CD8-positive, alpha-beta memory T cell (primary cell): Measurements from ENCODE around the gene CLCN7. TPM values are rescaled to one million over a fixed set of nuclear protein-coding genes. Genes with fewer than 3 reads are reported as not detected.

Experiments used
- CTCF ChIA-PET: fragments of 350-600 bp; sonication (Branson Sonifier 250); formaldehyde crosslinking; loops from one replicate; lab custom pipeline; 2021; ENCODE audit warnings: antibody characterized with exemption; lab: Charles Lee
- POLR2A ChIA-PET: fragments of 350-600 bp; sonication (Branson Sonifier 250); formaldehyde crosslinking; loops from one replicate; lab custom pipeline; 2021; ENCODE audit warnings: antibody characterized with exemption; lab: Charles Lee
- DNase-seq, 5 donors: peaks; one replicate each; pipeline versions ENCODE4 v3.0.0 to v3.0.0-alpha.2; 2020 to 2022; ENCODE audit warnings: mixed read lengths in 1 of 5
- H3K27ac ChIP-seq: one replicate; pipeline ENCODE4 v1.7.0; 2013; ENCODE audit warnings: low read depth, mild to moderate bottlenecking, low read length, moderate library complexity
- H3K27me3 ChIP-seq: 2 replicates; pipeline ENCODE4 v1.7.0; 2013; ENCODE audit warnings: low read length, mild to moderate bottlenecking; ENCODE audit not compliant: insufficient read depth, poor library complexity, severe bottlenecking
- H3K36me3 ChIP-seq: 2 replicates; pipeline ENCODE4 v1.7.0; 2013; ENCODE audit warnings: mild to moderate bottlenecking, low read length, moderate library complexity; ENCODE audit not compliant: insufficient read depth
- H3K4me1 ChIP-seq: 2 replicates; pipeline ENCODE4 v1.7.0; 2013; ENCODE audit warnings: mild to moderate bottlenecking, low read length, moderate library complexity; ENCODE audit not compliant: insufficient read depth
- H3K4me3 ChIP-seq: 2 replicates; pipeline ENCODE4 v1.7.0; 2013; ENCODE audit warnings: mild to moderate bottlenecking, low read length
- H3K9me3 ChIP-seq: 2 replicates; pipeline ENCODE4 v1.7.0; 2013; ENCODE audit warnings: mild to moderate bottlenecking, low read length
- H3K27ac Mint-ChIP-seq, 8 donors: one replicate each; pipeline ENCODE4 v1.8.0; 2020 to 2021; ENCODE audit warnings: mixed read lengths in 8 of 8, mild to moderate bottlenecking in 6 of 8, inconsistent platforms in 3 of 8, moderate library complexity in 3 of 8
- H3K27me3 Mint-ChIP-seq, 2 donors: one replicate each; pipeline ENCODE4 v1.8.0; 2020 to 2021; ENCODE audit warnings: mixed read lengths in 2 of 2, mild to moderate bottlenecking in 1 of 2, moderate library complexity in 1 of 2
- H3K36me3 Mint-ChIP-seq, 3 donors: one replicate each; pipeline ENCODE4 v1.8.0; 2020 to 2021; ENCODE audit warnings: mixed read lengths in 3 of 3, inconsistent platforms in 1 of 3, mild to moderate bottlenecking in 1 of 3
- H3K4me1 Mint-ChIP-seq, 3 donors: one replicate each; pipeline ENCODE4 v1.8.0; 2020 to 2021; ENCODE audit warnings: mixed read lengths in 3 of 3, inconsistent platforms in 1 of 3, mild to moderate bottlenecking in 1 of 3
- H3K4me3 Mint-ChIP-seq, 7 donors: one replicate each; pipeline ENCODE4 v1.8.0; 2020 to 2021; ENCODE audit warnings: mixed read lengths in 7 of 7, mild to moderate bottlenecking in 6 of 7, moderate library complexity in 4 of 7, inconsistent platforms in 2 of 7
- H3K9me3 Mint-ChIP-seq, 5 donors: one replicate each; pipeline ENCODE4 v1.8.0; 2020 to 2022; ENCODE audit warnings: mixed read lengths in 5 of 5, mild to moderate bottlenecking in 3 of 5, moderate library complexity in 2 of 5, inconsistent platforms in 1 of 5
- polyA plus RNA-seq: library from polyadenylated mRNA; unstranded; fragments of 300-500 nt; fragmentation: Illumina TruSeq; gene quantifications from one replicate; pipeline ENCODE4 v1.2.3, GENCODE V29; 2021
- total RNA-seq, 2 experiments: library from RNA; stranded (reverse); gene quantifications; one replicate each; pipeline ENCODE4 v1.2.3, GENCODE V29; 2021

The CLCN7 gene
- total and polyA plus RNA-seq, 3 experiments from 2014 or later = 29.3 to 59.1 (median 52.8) TPM

DNA sequence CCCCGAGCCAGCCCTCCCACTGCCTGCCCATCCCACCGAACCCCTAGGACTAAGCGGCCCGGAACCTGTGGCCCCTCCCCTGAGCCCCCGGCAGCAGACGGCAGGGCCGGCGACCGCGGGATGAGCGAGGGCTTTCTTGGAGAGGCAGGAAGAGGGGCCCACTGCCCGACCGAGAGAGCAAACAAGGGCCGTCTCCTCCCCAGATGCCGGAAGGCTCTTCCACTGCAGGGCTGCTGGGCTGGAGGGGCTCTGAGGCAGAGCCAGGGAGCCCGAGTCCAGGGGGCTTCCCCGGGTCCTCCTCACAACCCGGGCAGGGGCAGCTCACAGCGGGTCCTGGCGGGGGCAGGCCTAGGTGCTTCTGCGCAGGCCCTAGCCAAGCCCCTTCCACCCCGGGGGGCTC, 41.1 kb downstream of the CLCN7 start:
- Mint-ChIP-seq H3K9me3 (no peaks in the 10 kb centered on the region), H3K4me3 (no peak overlapping the region), H3K27ac (no peak overlapping the region), H3K36me3 (no peaks in the 10 kb centered on the region), H3K27me3 (no peaks in the 10 kb centered on the region), H3K4me1 (peaks cover 0 to 5% (median 0%) of the 10 kb centered on the region in 3 donors)
- no peaks in the 10 kb centered on the region for H3K9me3 ChIP-seq
- no peak for DNase-seq
- H3K4me3 ChIP-seq = no peak overlapping the region
- H3K27me3 ChIP-seq = no peaks in the 10 kb centered on the region
- H3K4me1 ChIP-seq = no peaks in the 10 kb centered on the region
- H3K36me3 ChIP-seq = no peaks in the 10 kb centered on the region
- CTCF ChIA-PET = no interaction called here
- H3K27ac ChIP-seq = no peak overlapping the region
- POLR2A ChIA-PET = no interaction called here

DNA sequence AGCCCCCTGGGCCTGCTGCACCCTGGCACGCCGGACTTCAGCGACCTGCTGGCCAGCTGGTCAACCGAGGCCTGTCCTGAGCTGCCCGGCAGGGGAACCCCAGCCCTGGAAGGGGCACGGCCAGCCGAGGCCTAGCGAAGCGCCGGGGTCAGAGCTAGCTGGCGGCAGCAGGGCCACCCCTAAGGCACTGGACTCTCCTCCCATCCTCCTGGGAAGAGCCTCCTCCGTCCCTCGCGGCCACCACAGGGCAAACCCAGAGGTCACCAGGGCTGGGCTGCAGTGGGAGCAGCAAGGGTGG, 41.6 kb downstream of the CLCN7 start:
- Histone ChIP-seq H3K36me3 (no peaks in the 10 kb centered on the region), H3K4me1 (no peaks in the 10 kb centered on the region), H3K27ac (no peak overlapping the region), H3K9me3 (no peaks in the 10 kb centered on the region), H3K27me3 (no peaks in the 10 kb centered on the region), H3K4me3 (no peak overlapping the region)
- POLR2A ChIA-PET = no interaction called here
- Mint-ChIP-seq H3K4me3 (no peak overlapping the region), H3K9me3 (no peaks in the 10 kb centered on the region), H3K4me1 (peaks cover 0 to 5% (median 0%) of the 10 kb centered on the region in 3 donors), H3K27ac (no peak overlapping the region), H3K36me3 (no peaks in the 10 kb centered on the region), H3K27me3 (no peaks in the 10 kb centered on the region)
- DNase-seq = no peak
- CTCF ChIA-PET = no interaction called here

GRCh38 chr16:1432388-1433262, 42.2 kb downstream of the CLCN7 start:
- Histone ChIP-seq H3K27me3 (no peaks in the 10 kb centered on the region), H3K4me1 (no peaks in the 10 kb centered on the region), H3K4me3 (no peak overlapping the region), H3K36me3 (no peaks in the 10 kb centered on the region), H3K9me3 (no peaks in the 10 kb centered on the region), H3K27ac (no peak overlapping the region)
- H3K4me3 Mint-ChIP-seq = peak overlapping the region in 5 of 7 donors; percentile 11 to 66 (median 27)
- CTCF ChIA-PET = interaction anchor here (0.8 kb wide), 1 partner anchor 11 kb away, joined by 3 read pairs; the partner anchor contains the start of gene UQCC4
- H3K27ac Mint-ChIP-seq = peak overlapping the region in 1 of 8 donors; percentile 53
- H3K27me3 Mint-ChIP-seq = no peaks in the 10 kb centered on the region
- POLR2A ChIA-PET = interaction anchor here (1.0 kb wide), 2 partner anchors 12 to 273 kb away, joined by 4 to 6 read pairs; partner anchors contain the start of genes MAPK8IP3 and UQCC4
- no peaks in the 10 kb centered on the region for H3K9me3 Mint-ChIP-seq
- DNase-seq = peak in 1 of 5 donors; percentile 13
- no peaks in the 10 kb centered on the region for H3K36me3 Mint-ChIP-seq
- peaks cover 0 to 5% (median 0%) of the 10 kb centered on the region in 3 donors for H3K4me1 Mint-ChIP-seq

DNA sequence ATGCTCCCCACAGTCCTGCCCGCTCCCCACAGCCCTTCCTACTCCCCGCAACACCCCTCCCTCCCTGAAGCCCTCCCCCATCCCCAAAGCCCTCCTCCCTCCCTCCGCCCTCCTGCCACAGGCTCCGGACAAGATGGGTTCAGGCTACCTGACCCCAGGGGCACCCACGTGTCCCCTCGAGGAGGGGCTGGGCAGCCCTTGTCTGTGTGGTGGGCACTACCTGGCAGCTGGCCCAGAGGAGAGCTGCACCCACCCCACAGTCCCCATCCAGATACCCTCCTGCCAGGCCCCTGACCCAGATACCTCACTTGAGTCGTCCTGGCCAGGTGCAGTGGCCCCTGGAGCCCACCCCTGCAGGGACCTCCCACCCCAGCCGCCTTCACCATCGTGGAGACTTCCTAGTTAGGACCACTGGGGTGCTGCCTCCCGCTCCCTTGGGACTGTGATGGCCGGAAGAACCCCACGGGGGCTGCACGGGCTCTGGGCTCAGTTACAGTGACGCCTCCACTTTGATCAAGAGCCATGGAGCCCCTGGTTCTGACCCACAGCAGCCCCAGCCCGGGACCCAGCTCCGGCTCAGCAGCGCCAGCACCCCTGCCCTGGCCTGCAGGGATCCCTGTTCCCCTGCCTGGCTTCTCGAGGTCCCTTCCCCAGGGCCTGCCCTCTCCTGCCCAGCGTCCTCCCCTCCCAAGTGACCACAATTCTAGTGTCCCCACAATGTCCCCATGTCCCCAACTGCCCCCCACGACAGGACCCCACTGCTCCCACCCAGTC, 43.1 kb downstream of the CLCN7 start:
- H3K4me1 Mint-ChIP-seq = peaks cover 0 to 5% (median 0%) of the 10 kb centered on the region in 3 donors
- no peaks in the 10 kb centered on the region for H3K9me3 Mint-ChIP-seq
- H3K4me1 ChIP-seq = no peaks in the 10 kb centered on the region
- no peaks in the 10 kb centered on the region for H3K27me3 Mint-ChIP-seq
- no peak overlapping the region for H3K27ac ChIP-seq
- CTCF ChIA-PET = no interaction called here
- DNase-seq = no peak
- H3K4me3 Mint-ChIP-seq = peak overlapping the region in 4 of 7 donors; percentile 41 to 80 (median 55)
- POLR2A ChIA-PET = interaction anchor here (1.0 kb wide), 2 partner anchors 11 to 274 kb away, joined by 4 to 6 read pairs; partner anchors contain the start of genes MAPK8IP3 and UQCC4
- no peaks in the 10 kb centered on the region for H3K9me3 ChIP-seq
- H3K36me3 Mint-ChIP-seq = no peaks in the 10 kb centered on the region
- H3K27ac Mint-ChIP-seq = peak overlapping the region in 3 of 8 donors; percentile 38 to 53 (median 47)
- no peak overlapping the region for H3K4me3 ChIP-seq
- no peaks in the 10 kb centered on the region for H3K27me3 ChIP-seq
- no peaks in the 10 kb centered on the region for H3K36me3 ChIP-seq

- no peak within 1 kb of the TSS for H3K27ac ChIP-seq
- no peaks in the 10 kb centered on the region for H3K27me3 ChIP-seq
- no peaks in the 10 kb centered on the region for H3K36me3 ChIP-seq
- DNase-seq = no peak
- no peak within 1 kb of the TSS for H3K4me3 ChIP-seq
- no peaks in the 10 kb centered on the region for H3K27me3 Mint-ChIP-seq
- ChIA-PET POLR2A (no interaction called here), CTCF (no interaction called here)
- no peaks in the 10 kb centered on the region for H3K36me3 Mint-ChIP-seq
- H3K4me1 ChIP-seq = no peaks in the 10 kb centered on the region
- peak within 1 kb of the TSS in 2 of 8 donors; percentile 47 to 76 for H3K27ac Mint-ChIP-seq
- peaks cover 0 to 5% (median 0%) of the 10 kb centered on the region in 3 donors for H3K4me1 Mint-ChIP-seq
- H3K9me3 Mint-ChIP-seq = no peaks in the 10 kb centered on the region
- no peaks in the 10 kb centered on the region for H3K9me3 ChIP-seq
- peak within 1 kb of the TSS in 4 of 7 donors; percentile 41 to 80 (median 55) for H3K4me3 Mint-ChIP-seq
Measured at GRCh38 chr16:1430759-1431496, 43.9 kb downstream of the CLCN7 start, which contains the start of gene PERCC1. TSS of gene PERCC1 (plus strand) at chr16:1431078. CDS start at chr16:1432594, 1,516 bp downstream.

DNA sequence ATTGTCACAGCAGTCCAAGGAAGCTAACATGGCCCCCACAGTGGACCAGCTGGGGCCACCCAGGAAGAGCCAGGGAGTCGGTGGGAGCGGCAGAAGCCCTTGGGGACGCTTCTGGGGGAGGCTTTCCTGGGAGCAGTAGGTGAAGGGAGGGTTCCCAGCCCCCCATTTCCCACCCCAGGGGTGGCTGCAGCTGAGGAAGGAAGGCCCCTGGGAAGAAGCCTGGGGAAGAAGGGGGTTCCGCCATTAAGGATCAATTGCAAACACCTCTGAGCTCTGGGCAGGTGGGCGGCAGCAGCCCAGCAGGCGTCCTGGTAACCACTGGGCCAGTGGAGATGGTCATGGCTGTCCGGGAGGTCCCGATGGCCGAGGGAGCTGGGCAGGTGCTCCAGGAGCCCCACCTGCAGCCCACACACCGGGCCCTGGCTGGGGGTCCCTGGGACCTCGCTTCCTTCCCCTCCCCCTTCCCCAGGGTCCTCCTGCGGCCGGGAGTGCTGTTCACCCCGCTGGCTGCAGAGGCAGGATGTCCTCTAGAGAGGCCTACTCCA, 44.5 kb downstream of the CLCN7 start:
- Mint-ChIP-seq H3K36me3 (no peaks in the 10 kb centered on the region), H3K4me1 (peaks cover 0 to 5% (median 0%) of the 10 kb centered on the region in 3 donors), H3K27me3 (no peaks in the 10 kb centered on the region), H3K27ac (peak overlapping the region in 1 of 8 donors; percentile 76), H3K4me3 (no peak overlapping the region), H3K9me3 (no peaks in the 10 kb centered on the region)
- Histone ChIP-seq H3K4me1 (no peaks in the 10 kb centered on the region), H3K9me3 (no peaks in the 10 kb centered on the region), H3K36me3 (no peaks in the 10 kb centered on the region), H3K4me3 (no peak overlapping the region), H3K27ac (no peak overlapping the region), H3K27me3 (no peaks in the 10 kb centered on the region)
- no peak for DNase-seq
- ChIA-PET CTCF (no interaction called here), POLR2A (no interaction called here)

GRCh38 chr16:1429631-1430030, 45.2 kb downstream of the CLCN7 start:
- H3K9me3 Mint-ChIP-seq = no peaks in the 10 kb centered on the region
- no peak overlapping the region for H3K27ac Mint-ChIP-seq
- Histone ChIP-seq H3K9me3 (no peaks in the 10 kb centered on the region), H3K4me1 (no peaks in the 10 kb centered on the region), H3K27ac (no peak overlapping the region), H3K36me3 (no peaks in the 10 kb centered on the region), H3K4me3 (no peak overlapping the region), H3K27me3 (no peaks in the 10 kb centered on the region)
- peak overlapping the region in 1 of 7 donors; percentile 66 for H3K4me3 Mint-ChIP-seq
- POLR2A ChIA-PET = interaction anchor here (0.6 kb wide), 2 partner anchors 151 to 790 kb away, joined by 3 to 9 read pairs; no protein-coding TSS in a partner anchor
- H3K36me3 Mint-ChIP-seq = no peaks in the 10 kb centered on the region
- H3K27me3 Mint-ChIP-seq = no peaks in the 10 kb centered on the region
- DNase-seq = no peak
- H3K4me1 Mint-ChIP-seq = peaks cover 0 to 5% (median 0%) of the 10 kb centered on the region in 3 donors
- CTCF ChIA-PET = interaction anchor here (0.9 kb wide), 1 partner anchor 9 kb away, joined by 3 read pairs; the partner anchor contains the start of gene UQCC4
